NCI-H774 (cell line): ENCODE measurements around the gene DEPDC4.
"Not testable (repeated sequence)": the region's sequence is repeated elsewhere in the genome, so short reads cannot be mapped to it uniquely, and the experiment has no call there.

ENCODE experiments used
- DNase-seq: peaks from one replicate; lab custom pipeline; 2025; lab: John Stamatoyannopoulos, UW

DEPDC4 gene

GRCh38 chr12:100266835-100267602 is at the start of gene DEPDC4, which contains the start of gene SCYL2:
Gene DEPDC4 (minus strand): TSS chr12:100267079. CDS start chr12:100267076, 3 bp downstream.
Gene SCYL2 (plus strand): TSS chr12:100267177. CDS start chr12:100282971, 15,794 bp downstream.
- peak; percentile 93 for DNase-seq

GRCh38 chr12:100311317-100311716 is 44.4 kb upstream of the DEPDC4 start:
- DNase-seq: no peak

DNA sequence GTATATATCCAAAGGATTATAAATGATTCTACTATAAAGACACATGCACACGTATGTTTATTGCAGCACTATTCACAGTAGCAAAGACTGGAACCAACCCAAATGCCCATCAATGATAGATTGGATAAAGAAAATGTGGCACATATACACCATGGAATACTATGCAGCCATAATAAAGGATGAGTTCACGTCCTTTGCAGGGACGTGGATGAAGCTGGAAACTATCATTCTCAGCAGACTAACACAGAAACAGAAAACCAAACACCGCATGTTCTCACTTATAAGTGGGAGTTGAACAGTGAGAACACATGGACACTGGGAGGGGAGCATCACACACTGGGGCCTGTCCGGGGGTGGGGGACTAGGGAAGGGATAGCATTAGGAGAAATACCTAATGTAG is 41.3 kb upstream of the DEPDC4 start:
- not testable (repeated sequence) for DNase-seq

DNA sequence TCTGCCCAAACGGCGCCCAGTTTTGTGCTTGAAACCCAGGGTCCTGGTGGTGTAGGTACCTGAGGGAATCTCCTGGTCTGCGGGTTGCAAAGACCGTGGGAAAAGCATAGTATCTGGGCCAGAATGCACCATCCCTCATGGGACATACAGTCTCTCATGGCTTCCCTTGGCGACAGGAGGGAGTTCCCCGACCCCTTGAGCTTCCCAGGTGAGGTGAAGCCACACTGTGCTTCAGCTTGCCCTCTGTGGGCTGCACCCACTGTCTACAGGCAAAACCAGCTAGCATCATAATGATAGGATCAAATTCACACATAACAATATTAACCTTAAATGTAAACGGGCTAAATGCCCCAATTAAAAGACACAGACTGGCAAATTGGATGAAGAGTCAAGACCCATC is 37.5 kb upstream of the DEPDC4 start:
- DNase-seq: not testable (repeated sequence)

GRCh38 chr12:100303831-100304230 is 37.0 kb upstream of the DEPDC4 start:
- DNase-seq: no peak

- no peak for DNase-seq
These were observed 35.2 kb upstream of the DEPDC4 start for GRCh38 chr12:100302081-100302480.

- no peak for DNase-seq
These were observed 29.1 kb upstream of the DEPDC4 start for GRCh38 chr12:100295764-100296555.

- not testable (repeated sequence) for DNase-seq
These were observed 27.5 kb upstream of the DEPDC4 start for GRCh38 chr12:100294366-100294765.

DNA sequence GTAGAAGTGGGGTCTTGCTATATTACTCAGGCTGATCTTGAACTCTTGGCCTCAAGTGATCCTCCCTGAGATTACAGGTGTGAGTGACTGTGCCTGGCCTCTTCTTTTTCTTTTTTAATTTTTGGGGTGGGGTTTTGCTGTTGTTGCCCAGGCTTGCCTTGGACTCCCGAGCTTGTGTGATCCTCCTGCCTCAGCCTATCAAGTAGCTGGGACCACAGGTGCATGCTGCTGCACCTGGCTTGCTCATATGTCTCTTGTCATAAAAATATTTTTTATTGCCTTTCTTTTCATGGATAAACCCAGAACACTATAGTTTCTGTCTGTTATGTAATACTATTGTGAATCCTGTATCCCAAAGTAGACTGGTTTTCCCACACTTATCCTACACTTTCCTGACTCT is 26.1 kb upstream of the DEPDC4 start:
- DNase-seq: no peak

GRCh38 chr12:100290016-100290415 is 23.1 kb upstream of the DEPDC4 start:
- no peak for DNase-seq

- no peak for DNase-seq
These were observed 22.2 kb upstream of the DEPDC4 start for GRCh38 chr12:100289038-100289437.

DNA sequence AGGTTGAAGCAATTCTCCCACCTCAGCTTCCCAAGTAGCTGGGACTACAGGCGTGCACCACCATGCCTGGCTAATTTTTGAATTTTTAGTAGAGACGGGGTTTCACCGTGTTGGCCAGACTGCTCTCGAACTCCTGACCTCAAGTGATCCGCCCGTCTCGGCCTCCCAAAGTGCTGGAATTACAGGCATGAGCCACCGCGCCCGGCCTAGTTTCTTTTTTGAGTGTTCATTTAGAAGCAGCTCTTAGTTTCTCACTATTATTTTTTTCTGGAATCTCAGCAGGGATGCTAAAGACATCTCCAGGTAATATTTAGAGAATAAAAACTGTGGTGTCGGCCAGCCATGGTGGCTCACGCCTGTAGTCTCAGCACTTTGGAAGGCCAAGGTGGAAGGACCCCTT is 17.7 kb upstream of the DEPDC4 start:
- not testable (repeated sequence) for DNase-seq

DNA sequence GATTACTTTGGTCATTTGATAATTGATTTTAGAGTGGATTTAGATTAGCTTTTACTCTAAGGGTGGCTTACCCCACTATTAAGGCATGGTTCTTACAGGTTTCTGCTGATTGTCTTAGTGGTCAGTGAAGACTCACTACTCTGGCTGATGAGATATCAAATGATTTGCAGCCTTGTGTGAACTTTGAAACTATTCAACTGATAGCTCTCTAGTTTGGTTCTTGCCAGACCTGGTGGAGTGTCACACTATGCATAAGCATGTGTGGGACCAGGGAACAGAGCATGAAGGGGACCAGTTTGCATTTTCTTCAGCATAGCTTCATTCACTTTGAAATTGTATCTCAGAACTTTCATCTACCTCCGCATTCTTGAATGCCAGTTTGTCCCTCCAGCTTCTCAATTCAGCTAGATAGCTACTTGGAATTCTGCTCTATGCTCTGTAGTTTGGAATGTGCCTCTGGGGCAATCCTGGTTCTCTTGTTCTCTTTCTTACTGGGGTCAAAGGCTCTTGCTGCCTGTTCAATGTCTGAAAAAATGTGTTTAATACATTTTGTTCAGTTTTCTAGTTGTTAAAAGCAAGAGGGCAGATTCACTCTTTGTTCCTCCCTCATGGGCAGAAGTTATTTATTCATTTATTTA is 12.8 kb upstream of the DEPDC4 start:
- no peak for DNase-seq

- no peak for DNase-seq
These were observed 12.3 kb upstream of the DEPDC4 start for GRCh38 chr12:100279159-100279558.

DNA sequence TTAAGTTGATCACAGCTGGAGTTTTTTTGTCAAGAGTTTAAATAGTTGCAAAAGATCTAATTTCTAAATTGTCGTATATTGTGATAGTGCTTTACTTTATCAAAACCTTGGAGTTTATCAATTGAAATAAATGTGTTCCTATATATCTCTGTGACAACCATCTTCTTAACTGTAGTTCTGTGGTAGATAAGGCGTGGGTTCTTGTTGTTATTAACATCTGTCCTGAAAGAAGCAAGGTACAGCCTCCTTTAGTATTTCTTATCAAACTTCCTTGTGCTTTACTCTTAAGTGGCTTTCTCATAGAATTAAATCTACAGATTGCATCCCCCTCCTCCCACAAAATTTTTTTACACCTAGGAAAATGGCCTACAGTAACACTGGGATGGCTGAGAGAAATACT is 7.4 kb upstream of the DEPDC4 start:
- DNase-seq: no peak

DNA sequence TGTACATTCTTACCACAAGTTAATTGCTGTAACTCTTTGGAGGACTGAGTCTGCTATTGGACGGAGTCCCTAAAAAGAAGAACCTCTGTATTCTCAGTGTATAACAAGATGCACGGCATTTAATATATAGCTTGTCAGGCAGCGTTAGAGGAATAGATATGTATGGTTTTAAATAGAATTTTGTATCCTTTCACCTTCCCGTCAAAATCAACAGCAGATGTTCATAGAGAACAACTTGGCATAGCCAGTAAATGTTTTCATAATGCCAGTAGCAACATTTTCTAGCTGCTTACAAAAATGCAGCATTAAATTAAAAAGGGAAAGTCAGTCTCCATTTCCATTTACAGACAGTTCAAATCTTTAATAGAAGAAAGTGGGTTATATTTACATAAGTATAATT is 6.9 kb upstream of the DEPDC4 start:
- no peak for DNase-seq

GRCh38 chr12:100268835-100269564 is 2.1 kb upstream of the DEPDC4 start:
- no peak for DNase-seq

GRCh38 chr12:100267603-100268281 is 863 bp upstream of the DEPDC4 start:
- DNase-seq: no peak

GRCh38 chr12:100266585-100266834 is 369 bp downstream of the DEPDC4 start:
- no peak for DNase-seq

- DNase-seq: no peak
These were observed 921 bp downstream of the DEPDC4 start for GRCh38 chr12:100265732-100266584.

- not testable (repeated sequence) for DNase-seq
These were observed 1.8 kb downstream of the DEPDC4 start for GRCh38 chr12:100265107-100265506.
